Stimulated activated CD8-positive, alpha-beta memory T cell treated with anti-CD3 and anti-CD28 coated beads, Interleukin-4, amount 100 ng/mL, for 4 hours (primary cell): ENCODE results near the gene ENOX1.

Experiments used
- DNase-seq, 2 donors: peaks; one replicate each; pipeline ENCODE4 v3.0.0-alpha.2; 2020; ENCODE audit warnings: low read depth in 2 of 2, low spot score in 1 of 2

The ENOX1 gene

GRCh38 chr13:43329702-43330101, 457.1 kb downstream of the ENOX1 start:
- no peak for DNase-seq

DNA sequence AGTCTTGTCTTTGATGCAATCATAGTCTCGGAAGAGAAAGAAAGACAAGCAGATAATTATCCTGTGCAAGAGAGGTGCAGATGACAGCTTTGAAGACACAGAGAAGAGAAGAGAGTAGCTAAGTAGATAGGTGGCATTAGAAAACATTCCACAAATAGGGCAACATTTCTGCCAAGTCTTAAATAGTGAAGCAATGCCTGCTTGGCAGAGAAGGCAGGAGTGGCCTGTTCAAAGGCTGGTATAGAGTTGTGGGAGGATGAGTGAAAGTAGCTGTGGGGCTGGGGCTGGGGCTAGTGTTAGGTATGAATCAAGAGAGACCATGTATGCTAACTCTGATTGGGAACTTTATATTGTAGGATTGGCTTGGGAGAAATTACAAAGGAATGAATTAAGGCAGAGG, 457.9 kb downstream of the ENOX1 start:
- no peak for DNase-seq

- no peak for DNase-seq
These were observed 460.7 kb downstream of the ENOX1 start for GRCh38 chr13:43326100-43326499.

- DNase-seq: no peak
These were observed 461.1 kb downstream of the ENOX1 start for GRCh38 chr13:43325636-43326035.

DNA sequence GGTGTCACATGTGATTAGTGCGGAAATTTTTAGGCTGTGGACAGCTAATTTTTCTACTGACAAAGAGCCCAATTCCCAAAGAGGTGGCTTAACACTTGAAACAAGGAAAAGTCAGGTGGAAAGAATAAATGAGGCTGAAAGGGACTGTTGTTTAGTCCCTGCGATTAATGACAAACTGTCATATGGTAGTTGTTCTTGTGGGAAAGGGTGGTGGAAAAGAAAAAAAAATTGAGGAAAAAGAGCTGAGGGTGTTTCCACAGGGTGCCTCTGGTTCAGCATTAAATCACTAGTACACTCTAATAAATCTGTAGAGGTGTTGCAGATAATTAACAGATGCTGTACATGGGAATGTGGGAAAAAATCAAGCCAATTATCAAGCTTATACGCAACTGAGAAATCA, 462.6 kb downstream of the ENOX1 start:
- no peak for DNase-seq

GRCh38 chr13:43319617-43320444, 466.9 kb downstream of the ENOX1 start:
- no peak for DNase-seq

DNA sequence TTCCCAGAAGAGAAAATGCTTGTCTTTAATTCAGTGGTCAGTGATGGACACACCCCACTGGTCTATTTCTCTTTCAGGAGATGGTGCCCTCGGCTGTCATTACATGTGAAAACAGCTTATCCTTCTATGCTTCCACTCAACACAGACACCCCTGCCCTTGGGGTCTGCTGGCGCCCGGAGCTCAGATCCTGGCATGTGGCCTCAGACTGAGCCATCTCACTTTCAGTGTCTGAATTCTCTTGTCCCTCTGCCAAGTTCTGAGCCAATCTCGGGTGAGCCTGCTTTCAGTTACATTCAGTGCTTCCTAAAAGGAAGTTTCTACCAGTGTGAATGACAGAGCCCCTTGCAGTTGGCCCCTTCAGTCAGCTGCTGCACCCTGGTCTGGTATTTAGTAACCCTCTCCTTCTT, 469.8 kb downstream of the ENOX1 start:
- no peak for DNase-seq

DNA sequence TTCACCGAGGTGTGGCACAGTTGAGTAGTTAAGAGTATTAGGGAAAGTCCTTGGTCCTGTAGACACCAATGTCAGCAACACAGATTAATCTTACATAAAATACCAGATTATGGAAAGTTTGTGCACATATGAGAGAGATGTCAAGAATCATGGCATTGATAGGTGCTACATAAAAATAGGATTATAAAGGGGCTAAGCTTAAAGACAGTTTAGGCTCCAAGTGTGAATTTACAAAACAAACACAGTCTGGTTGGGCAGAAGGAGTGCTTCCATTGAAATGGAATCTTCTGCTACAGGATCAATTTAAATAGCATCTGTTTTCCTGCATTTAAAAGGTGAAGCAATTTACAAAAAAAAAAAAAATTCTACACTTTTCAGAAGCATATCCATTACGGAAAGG, 470.5 kb downstream of the ENOX1 start:
- DNase-seq: no peak

DNA sequence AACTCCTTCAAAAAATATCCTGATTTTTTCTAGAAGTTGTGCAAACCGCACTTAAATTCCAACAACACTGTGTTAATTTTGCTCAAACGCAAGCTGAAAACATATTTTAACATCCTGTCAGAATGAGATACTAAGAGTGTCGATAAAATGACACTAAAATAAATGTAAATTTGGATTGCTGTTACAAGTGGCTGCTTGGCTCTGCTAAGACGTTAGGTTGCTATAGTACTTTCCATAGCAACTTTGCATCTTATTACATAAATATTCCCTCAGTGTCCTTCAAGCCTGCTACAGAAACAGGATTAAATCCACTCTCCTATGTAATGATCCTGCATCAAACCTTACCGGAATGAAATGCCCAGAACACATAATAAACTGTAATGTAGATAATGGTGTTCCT, 471.2 kb downstream of the ENOX1 start:
- DNase-seq: no peak

GRCh38 chr13:43309311-43309710, 477.5 kb downstream of the ENOX1 start:
- DNase-seq: no peak

GRCh38 chr13:43307921-43308433, 478.8 kb downstream of the ENOX1 start:
- DNase-seq: no peak

DNA sequence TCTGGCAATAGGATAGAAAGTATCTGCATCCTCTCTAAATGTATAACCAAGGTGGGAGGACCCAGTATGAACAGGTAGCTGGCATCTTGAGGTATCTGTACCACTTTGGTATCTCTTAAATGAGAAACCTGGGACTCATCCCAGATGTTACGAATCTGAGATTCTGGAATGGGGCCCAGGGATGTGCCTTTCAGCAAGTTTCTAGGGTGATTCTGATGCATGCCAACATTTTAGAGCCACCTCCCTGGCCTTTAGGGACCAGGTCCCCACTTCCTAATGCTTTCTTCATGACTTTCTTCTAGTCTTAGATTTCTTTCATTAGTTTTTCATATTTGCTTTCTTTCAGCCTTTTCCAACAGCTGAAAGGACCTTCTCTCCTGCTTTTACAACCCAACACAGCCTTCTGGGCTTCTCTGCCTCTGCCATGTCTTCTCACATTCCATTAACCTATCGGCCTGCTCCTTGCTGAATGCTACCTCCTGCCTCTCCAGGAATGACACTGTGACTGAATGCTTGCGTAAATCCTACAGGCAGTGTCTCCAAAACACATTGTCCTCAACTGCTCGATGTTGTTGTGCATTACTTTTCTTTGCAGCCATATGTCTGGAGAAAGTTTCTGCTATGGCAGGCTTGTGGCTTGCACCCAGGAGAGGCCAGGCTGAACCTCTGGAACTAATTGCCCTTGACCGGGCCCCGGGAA, 479.4 kb downstream of the ENOX1 start:
- DNase-seq: no peak

- DNase-seq: no peak
These were observed 480.4 kb downstream of the ENOX1 start for GRCh38 chr13:43306372-43306771.

- DNase-seq: no peak
These were observed 481.4 kb downstream of the ENOX1 start for GRCh38 chr13:43305416-43305815.

DNA sequence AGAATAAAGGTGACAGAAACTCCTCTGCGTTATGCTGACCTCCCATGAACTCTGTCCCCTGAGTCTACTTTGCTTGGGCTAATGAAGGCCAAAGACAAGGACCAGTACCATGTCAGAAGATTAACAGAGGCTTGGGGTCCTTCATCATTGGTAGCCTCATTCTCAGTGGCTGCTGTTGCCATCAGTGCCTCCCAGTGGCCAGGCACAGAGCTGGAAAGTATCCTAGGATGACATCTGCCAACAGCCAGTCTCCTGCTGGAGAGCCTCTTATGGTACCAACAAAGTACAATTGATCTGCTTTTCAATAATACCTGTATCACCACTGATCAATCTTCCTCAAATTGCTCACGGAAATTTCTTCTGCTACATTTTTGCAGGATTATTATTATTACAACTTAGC, 481.8 kb downstream of the ENOX1 start:
- no peak for DNase-seq

GRCh38 chr13:43304449-43304848, 482.3 kb downstream of the ENOX1 start:
- no peak for DNase-seq

- DNase-seq: no peak
These were observed 483.6 kb downstream of the ENOX1 start for GRCh38 chr13:43303033-43303729.

- DNase-seq: no peak
These were observed 485.3 kb downstream of the ENOX1 start for GRCh38 chr13:43301346-43301969.

- no peak for DNase-seq
These were observed 485.9 kb downstream of the ENOX1 start for GRCh38 chr13:43300865-43301264.

- DNase-seq: no peak
These were observed 487.4 kb downstream of the ENOX1 start for GRCh38 chr13:43299374-43299773.

DNA sequence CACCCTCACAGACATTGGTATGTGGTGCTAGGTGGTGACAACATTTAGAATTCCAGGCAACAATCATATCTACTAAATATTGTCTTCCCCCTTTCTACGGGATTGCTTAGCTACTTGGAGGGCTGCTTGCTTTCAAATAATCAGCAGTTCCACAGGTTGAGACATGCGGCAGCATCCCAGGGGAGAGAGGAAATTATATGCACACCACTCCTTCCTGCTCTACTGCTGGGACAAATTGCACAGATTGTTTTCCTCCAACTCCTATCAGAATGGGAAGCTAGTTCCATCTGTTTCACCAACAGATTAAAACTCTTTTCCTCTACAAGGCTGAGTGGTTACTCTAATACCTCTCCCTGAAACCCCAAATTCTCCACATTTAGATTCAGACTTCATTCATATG, 488.0 kb downstream of the ENOX1 start:
- DNase-seq: no peak
